ENCODE results near the gene SPAG4. TPM values are rescaled to one million over a fixed set of nuclear protein-coding genes. Genes with fewer than 3 reads are reported as not detected.

The SPAG4 gene
- polyA plus RNA-seq, 1 donor, result 1.5 TPM

GRCh38 chr20:35583636-35584560 lies 31.7 kb upstream of the SPAG4 start:
- H3K4me3 ChIP-seq (ENCODE audit: low read length), result no peak overlapping the region
- no peak overlapping the region for H3K27ac ChIP-seq (ENCODE audit: low read length)
- H3K9me3 ChIP-seq (ENCODE audit: control insufficient read depth, low read depth, low read length), result no peaks in the 10 kb centered on the region
- H3K4me1 ChIP-seq (ENCODE audit: control insufficient read depth, insufficient read depth, low read length), result no peaks in the 10 kb centered on the region
- H3K27me3 ChIP-seq (ENCODE audit: control insufficient read depth, insufficient read depth, low read length), result no peaks in the 10 kb centered on the region
- no peaks in the 10 kb centered on the region for H3K36me3 ChIP-seq (ENCODE audit: control insufficient read depth, insufficient read depth, low read length)
- WGBS (ENCODE audit: insufficient coverage, low lambda C conversion rate), result 100% methylated on average over 2 of the region's 18 CpGs
- DNase-seq, result no peak

GRCh38 chr20:35586751-35587425 lies 28.7 kb upstream of the SPAG4 start:
- WGBS (ENCODE audit: insufficient coverage, low lambda C conversion rate), result no CpG with 5 or more reads among the region's 6 CpGs
- H3K36me3 ChIP-seq (ENCODE audit: control insufficient read depth, insufficient read depth, low read length), result no peaks in the 10 kb centered on the region
- no peaks in the 10 kb centered on the region for H3K9me3 ChIP-seq (ENCODE audit: control insufficient read depth, low read depth, low read length)
- H3K27ac ChIP-seq (ENCODE audit: low read length), result no peak overlapping the region
- no peaks in the 10 kb centered on the region for H3K27me3 ChIP-seq (ENCODE audit: control insufficient read depth, insufficient read depth, low read length)
- no peak overlapping the region for H3K4me3 ChIP-seq (ENCODE audit: low read length)
- DNase-seq, result no peak
- no peaks in the 10 kb centered on the region for H3K4me1 ChIP-seq (ENCODE audit: control insufficient read depth, insufficient read depth, low read length)

GRCh38 chr20:35587436-35587835 lies 28.2 kb upstream of the SPAG4 start:
- DNase-seq, result no peak
- WGBS (ENCODE audit: insufficient coverage, low lambda C conversion rate), result no CpG with 5 or more reads among the region's 2 CpGs
- Histone ChIP-seq H3K36me3 (ENCODE audit: control insufficient read depth, insufficient read depth, low read length) (no peaks in the 10 kb centered on the region), H3K4me3 (ENCODE audit: low read length) (no peak overlapping the region), H3K9me3 (ENCODE audit: control insufficient read depth, low read depth, low read length) (no peaks in the 10 kb centered on the region), H3K27ac (ENCODE audit: low read length) (no peak overlapping the region), H3K27me3 (ENCODE audit: control insufficient read depth, insufficient read depth, low read length) (no peaks in the 10 kb centered on the region), H3K4me1 (ENCODE audit: control insufficient read depth, insufficient read depth, low read length) (no peaks in the 10 kb centered on the region)

- WGBS (ENCODE audit: insufficient coverage, low lambda C conversion rate), result no CpG with 5 or more reads among the region's 14 CpGs
These were observed 27.2 kb upstream of the SPAG4 start for GRCh38 chr20:35588397-35588796.

GRCh38 chr20:35592339-35592974 lies 23.2 kb upstream of the SPAG4 start:
- no peak for DNase-seq
- H3K4me3 ChIP-seq (ENCODE audit: low read length), result no peak overlapping the region
- H3K9me3 ChIP-seq (ENCODE audit: control insufficient read depth, low read depth, low read length), result no peaks in the 10 kb centered on the region
- H3K4me1 ChIP-seq (ENCODE audit: control insufficient read depth, insufficient read depth, low read length), result no peaks in the 10 kb centered on the region
- no peaks in the 10 kb centered on the region for H3K36me3 ChIP-seq (ENCODE audit: control insufficient read depth, insufficient read depth, low read length)
- H3K27ac ChIP-seq (ENCODE audit: low read length), result no peak overlapping the region
- H3K27me3 ChIP-seq (ENCODE audit: control insufficient read depth, insufficient read depth, low read length), result no peaks in the 10 kb centered on the region
- WGBS (ENCODE audit: insufficient coverage, low lambda C conversion rate), result 60% methylated on average over 1 of the region's 2 CpGs

More at GRCh38 chr20:35588397-35588796, 27.2 kb upstream of the SPAG4 start:
- Histone ChIP-seq H3K4me3 (ENCODE audit: low read length) (no peak overlapping the region), H3K27me3 (ENCODE audit: control insufficient read depth, insufficient read depth, low read length) (no peaks in the 10 kb centered on the region), H3K27ac (ENCODE audit: low read length) (no peak overlapping the region), H3K9me3 (ENCODE audit: control insufficient read depth, low read depth, low read length) (no peaks in the 10 kb centered on the region), H3K4me1 (ENCODE audit: control insufficient read depth, insufficient read depth, low read length) (no peaks in the 10 kb centered on the region), H3K36me3 (ENCODE audit: control insufficient read depth, insufficient read depth, low read length) (no peaks in the 10 kb centered on the region)
- no peak for DNase-seq

- Histone ChIP-seq H3K4me1 (ENCODE audit: control insufficient read depth, insufficient read depth, low read length) (peaks cover under 1% of the 10 kb centered on the region), H3K36me3 (ENCODE audit: control insufficient read depth, insufficient read depth, low read length) (no peaks in the 10 kb centered on the region), H3K9me3 (ENCODE audit: control insufficient read depth, low read depth, low read length) (peaks cover 2% of the 10 kb centered on the region), H3K27ac (ENCODE audit: low read length) (no peak overlapping the region), H3K4me3 (ENCODE audit: low read length) (no peak overlapping the region), H3K27me3 (ENCODE audit: control insufficient read depth, insufficient read depth, low read length) (peaks cover 7% of the 10 kb centered on the region)
- WGBS (ENCODE audit: insufficient coverage, low lambda C conversion rate), result no CpG with 5 or more reads among the region's 17 CpGs
- no peak for DNase-seq
These were observed 20.2 kb upstream of the SPAG4 start for GRCh38 chr20:35595456-35595855.

- no peak for DNase-seq
- H3K36me3 ChIP-seq (ENCODE audit: control insufficient read depth, insufficient read depth, low read length), result no peaks in the 10 kb centered on the region
- H3K27ac ChIP-seq (ENCODE audit: low read length), result no peak overlapping the region
- H3K4me1 ChIP-seq (ENCODE audit: control insufficient read depth, insufficient read depth, low read length), result peaks cover 5% of the 10 kb centered on the region
- no peak overlapping the region for H3K4me3 ChIP-seq (ENCODE audit: low read length)
- WGBS (ENCODE audit: insufficient coverage, low lambda C conversion rate), result 80% methylated on average over 1 of the region's 7 CpGs
- H3K27me3 ChIP-seq (ENCODE audit: control insufficient read depth, insufficient read depth, low read length), result peaks cover 12% of the 10 kb centered on the region
- H3K9me3 ChIP-seq (ENCODE audit: control insufficient read depth, low read depth, low read length), result peaks cover 2% of the 10 kb centered on the region
These were observed 19.7 kb upstream of the SPAG4 start for GRCh38 chr20:35595901-35596300.

GRCh38 chr20:35597186-35597585 lies 18.4 kb upstream of the SPAG4 start:
- peaks cover 24% of the 10 kb centered on the region for H3K27me3 ChIP-seq (ENCODE audit: control insufficient read depth, insufficient read depth, low read length)
- H3K9me3 ChIP-seq (ENCODE audit: control insufficient read depth, low read depth, low read length), result peaks cover 2% of the 10 kb centered on the region
- no peak for DNase-seq
- H3K4me1 ChIP-seq (ENCODE audit: control insufficient read depth, insufficient read depth, low read length), result peaks cover 12% of the 10 kb centered on the region
- H3K27ac ChIP-seq (ENCODE audit: low read length), result no peak overlapping the region
- H3K36me3 ChIP-seq (ENCODE audit: control insufficient read depth, insufficient read depth, low read length), result no peaks in the 10 kb centered on the region
- no peak overlapping the region for H3K4me3 ChIP-seq (ENCODE audit: low read length)
- WGBS (ENCODE audit: insufficient coverage, low lambda C conversion rate), result 80% methylated on average over 1 of the region's 2 CpGs

- peaks cover 12% of the 10 kb centered on the region for H3K4me1 ChIP-seq (ENCODE audit: control insufficient read depth, insufficient read depth, low read length)
- H3K36me3 ChIP-seq (ENCODE audit: control insufficient read depth, insufficient read depth, low read length), result no peaks in the 10 kb centered on the region
- WGBS (ENCODE audit: insufficient coverage, low lambda C conversion rate), result 49% methylated on average over 3 of the region's 7 CpGs
- H3K27me3 ChIP-seq (ENCODE audit: control insufficient read depth, insufficient read depth, low read length), result peaks cover 28% of the 10 kb centered on the region
- H3K9me3 ChIP-seq (ENCODE audit: control insufficient read depth, low read depth, low read length), result peaks cover 2% of the 10 kb centered on the region
- H3K27ac ChIP-seq (ENCODE audit: low read length), result no peak overlapping the region
- no peak overlapping the region for H3K4me3 ChIP-seq (ENCODE audit: low read length)
- DNase-seq, result no peak
These were observed 17.2 kb upstream of the SPAG4 start for GRCh38 chr20:35598476-35598875.

All from large intestine (tissue), 3 donors.